HG03342 (cell line): ENCODE measurements around the gene RWDD3.
A peak's percentile ranks its signal among the peaks of the same experiment; 100 is the strongest.

Experiments
- ATAC-seq: cut with Tn5 transposase; IDR thresholded peaks from one replicate; pipeline ENCODE4 v1.9.1; 2021; ENCODE audit warnings: mild to moderate bottlenecking, moderate library complexity; ENCODE audit not compliant: unreplicated experiment

Gene RWDD3

GRCh38 chr1:95229706-95230105 lies 4.3 kb upstream of the RWDD3 start:
- ATAC-seq, result no peak

DNA sequence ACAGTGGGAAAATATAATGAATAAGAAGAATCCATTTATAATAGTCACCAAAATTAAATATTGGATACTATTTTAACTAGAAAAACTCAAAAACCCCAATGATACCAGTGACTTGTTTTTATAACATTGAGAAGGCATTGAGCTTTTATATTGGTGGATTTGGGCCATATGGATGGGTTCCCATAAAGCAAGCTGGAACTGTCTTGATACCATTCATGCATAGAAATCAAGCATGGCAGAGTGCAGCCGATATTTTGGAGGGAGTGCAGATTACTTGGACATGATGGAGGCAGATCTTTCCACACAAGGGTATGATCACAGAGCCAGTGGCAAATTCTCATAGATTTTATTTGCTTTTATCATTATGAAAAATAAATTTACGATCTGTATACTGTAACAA lies 3.8 kb upstream of the RWDD3 start:
- no peak for ATAC-seq

DNA sequence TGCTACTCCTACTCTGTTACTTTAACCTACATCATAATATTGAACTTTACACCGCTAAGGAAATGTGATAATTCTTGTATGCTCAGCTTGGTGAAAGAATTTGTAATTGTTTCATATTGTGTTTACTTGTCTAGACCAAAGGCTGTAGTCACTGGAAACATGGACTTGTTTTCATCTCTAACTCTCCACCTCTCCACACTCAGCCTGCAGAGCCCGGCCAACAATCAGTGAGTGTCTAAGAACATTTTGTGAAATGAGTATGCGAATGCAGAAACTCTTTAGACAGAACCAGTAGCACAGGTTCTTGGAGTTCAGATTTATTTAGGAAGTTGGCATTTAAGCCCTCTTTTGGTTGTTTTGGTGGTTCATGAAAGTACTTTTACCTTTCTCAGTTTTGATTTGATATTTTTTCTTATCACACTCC lies 3.2 kb upstream of the RWDD3 start:
- ATAC-seq, result no peak

GRCh38 chr1:95232646-95233318 lies 1.2 kb upstream of the RWDD3 start:
- ATAC-seq, result no peak

DNA sequence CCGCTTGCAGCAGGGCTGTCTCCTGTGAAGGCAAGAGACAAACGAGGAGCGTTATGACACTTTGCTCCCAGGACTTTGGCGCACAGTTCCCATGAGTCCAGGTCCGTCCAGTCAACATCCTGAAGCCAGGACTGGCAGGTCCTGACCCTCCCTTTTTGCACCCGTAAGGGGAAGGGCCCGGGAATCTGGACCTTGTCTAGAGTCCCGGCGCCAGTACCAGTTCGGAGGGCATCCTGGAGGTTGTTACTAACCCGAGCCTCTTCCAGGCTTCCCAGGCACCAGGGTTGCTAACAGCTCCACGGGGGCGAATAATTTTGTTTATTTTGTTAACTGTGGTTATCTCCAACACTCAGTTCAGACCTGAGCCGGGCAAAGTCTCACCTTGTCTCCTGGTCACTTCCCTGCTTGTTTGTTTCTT lies 682 bp upstream of the RWDD3 start:
- no peak for ATAC-seq

GRCh38 chr1:95236784-95237575 lies 3.0 kb downstream of the RWDD3 start:
- no peak for ATAC-seq

DNA sequence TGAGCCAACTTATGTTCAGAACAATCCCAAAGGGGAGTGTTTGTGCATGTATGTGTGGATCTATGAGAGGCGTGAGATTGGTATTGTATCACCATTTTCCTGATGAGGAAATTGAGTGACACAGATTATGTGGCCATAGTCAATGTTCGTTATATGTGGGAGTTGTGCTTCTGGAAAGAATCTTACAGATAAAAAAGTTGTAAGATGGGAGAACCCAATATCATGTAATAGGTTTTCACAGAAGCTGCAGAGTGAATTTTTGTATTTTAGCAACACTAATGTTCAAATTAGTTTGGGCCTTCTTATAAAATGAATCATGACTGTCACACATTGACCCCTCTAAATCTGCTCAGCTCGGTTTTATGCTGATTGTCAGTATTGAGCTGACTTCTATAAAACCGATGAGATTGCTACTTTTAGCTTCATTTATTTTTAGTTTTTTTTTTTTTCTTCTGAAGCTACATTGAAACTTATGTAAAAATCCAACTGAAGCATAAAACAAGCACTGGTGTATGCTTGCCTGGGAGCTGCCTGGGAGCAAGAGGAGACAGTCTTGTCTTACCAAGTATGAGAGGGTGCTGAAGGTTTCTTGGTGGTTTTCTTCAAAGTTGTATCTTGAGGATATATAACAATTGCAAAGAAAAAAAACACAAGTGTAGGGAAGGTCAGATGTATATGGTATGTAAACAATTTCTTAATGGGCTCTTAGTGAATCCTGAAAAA lies 4.1 kb downstream of the RWDD3 start:
- ATAC-seq, result no peak

DNA sequence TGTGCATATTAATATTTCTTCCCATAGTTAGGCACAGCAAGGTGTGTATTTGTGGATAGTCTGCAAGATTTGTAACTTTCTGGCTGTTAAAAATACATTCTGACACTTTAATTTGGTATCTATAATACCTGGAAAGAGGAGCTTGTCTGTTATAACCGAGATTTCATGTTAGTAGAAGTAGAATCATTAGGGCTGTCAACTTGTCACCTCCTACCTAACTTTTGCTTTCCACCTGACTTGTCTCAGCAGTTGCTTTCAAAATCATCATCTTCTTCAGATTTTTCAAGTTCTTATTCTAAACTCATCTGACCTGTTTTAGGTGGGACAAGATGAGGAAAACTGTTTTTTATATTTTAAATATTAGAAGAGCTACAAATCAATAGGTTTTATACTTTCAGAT lies 11.0 kb downstream of the RWDD3 start:
- no peak for ATAC-seq

GRCh38 chr1:95246511-95246910 lies 12.5 kb downstream of the RWDD3 start:
- no peak for ATAC-seq

DNA sequence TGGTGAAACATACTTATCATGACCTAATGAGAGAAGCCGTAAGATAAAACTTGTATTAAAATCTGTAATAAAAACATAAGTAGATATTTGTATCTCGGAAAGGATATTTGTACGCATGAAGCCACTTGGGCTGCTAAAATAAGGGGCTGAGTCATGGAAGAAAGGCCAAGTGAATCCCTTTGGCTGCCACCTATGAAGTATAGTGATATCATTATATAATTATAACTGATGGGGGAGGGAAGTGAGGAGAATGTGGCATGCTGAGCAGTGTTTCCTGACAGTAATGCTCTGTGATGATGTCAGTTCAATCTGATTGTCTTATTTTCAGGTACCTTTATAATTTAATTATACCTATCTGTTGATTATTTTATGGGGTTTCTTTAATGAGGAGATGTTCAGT lies 13.6 kb downstream of the RWDD3 start:
- ATAC-seq, result no peak

DNA sequence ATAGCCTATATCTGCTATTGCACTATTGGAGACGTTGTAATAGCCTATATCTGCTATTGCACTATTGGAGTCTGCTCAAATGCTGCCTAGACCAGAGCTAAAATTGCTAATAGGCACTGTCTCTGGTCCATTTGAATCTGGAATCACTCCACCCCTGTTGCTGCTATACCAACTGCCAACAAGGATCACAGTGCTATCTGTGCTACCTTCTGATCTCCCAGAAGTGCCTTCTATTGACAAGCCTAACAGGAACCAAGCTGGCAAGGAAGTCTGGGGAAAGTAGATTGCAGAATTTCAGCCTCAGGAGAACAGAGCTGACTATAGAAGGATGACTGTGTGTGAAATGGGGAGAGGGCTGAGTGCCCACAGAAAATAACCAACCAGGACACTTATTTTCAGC lies 15.9 kb downstream of the RWDD3 start:
- ATAC-seq, result no peak

DNA sequence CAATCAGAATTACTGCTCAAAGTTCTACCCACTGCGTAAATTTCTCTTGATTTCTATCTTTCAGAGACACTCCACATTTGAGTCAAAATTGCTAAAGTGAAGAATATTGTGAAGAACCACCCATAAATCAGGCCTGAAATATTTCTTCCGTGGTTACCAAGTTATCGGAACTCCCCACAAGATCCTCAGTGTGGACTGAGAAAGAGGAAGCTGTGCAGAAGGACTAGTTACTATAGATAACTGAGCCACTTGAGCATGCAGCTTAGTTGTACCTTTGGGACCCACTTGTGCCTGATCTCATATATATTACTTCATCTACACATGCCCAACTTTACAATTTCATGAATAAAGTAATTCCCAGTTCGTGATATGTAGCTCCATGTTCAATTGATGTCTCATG lies 18.4 kb downstream of the RWDD3 start:
- no peak for ATAC-seq

DNA sequence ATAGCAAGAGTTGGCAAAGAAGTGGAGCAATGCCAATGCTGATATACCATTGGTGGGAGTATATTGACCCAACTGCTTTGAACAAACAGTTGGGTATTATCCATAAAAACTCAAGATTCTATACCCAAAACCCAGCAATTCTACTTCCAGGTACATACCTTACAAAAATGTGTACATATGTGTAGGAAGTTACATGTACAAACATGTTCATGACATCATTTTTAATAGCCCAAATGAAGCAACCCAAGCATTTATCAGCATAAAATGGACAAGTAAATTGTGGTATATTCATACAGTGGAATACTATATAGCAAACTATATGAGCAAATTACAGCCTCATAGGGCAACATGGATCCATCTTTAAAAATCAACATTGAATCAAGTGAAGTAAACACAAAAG lies 20.9 kb downstream of the RWDD3 start:
- ATAC-seq, result no peak

- ATAC-seq, result no peak
Observed at GRCh38 chr1:95255826-95256225, 21.8 kb downstream of the RWDD3 start.

GRCh38 chr1:95257758-95258157 lies 23.7 kb downstream of the RWDD3 start:
- ATAC-seq, result no peak

DNA sequence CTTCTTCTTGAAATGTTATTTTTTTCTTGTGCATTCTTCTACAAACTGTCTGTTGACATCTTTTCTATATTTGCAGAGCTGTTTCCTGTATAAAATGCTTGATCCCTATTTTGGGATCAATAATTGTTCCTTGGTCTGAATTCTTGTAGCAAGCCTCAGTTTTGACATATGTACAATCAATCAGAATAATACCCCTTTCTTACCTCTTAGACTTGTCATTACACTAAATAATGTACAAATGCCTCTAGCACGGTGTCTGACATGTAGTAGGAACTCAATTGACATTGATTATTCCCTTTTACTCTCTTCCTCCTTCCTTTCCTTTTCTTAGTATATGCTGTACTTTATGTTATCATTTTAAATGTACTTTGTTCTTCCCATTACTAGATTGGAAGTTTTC lies 25.2 kb downstream of the RWDD3 start:
- no peak for ATAC-seq

DNA sequence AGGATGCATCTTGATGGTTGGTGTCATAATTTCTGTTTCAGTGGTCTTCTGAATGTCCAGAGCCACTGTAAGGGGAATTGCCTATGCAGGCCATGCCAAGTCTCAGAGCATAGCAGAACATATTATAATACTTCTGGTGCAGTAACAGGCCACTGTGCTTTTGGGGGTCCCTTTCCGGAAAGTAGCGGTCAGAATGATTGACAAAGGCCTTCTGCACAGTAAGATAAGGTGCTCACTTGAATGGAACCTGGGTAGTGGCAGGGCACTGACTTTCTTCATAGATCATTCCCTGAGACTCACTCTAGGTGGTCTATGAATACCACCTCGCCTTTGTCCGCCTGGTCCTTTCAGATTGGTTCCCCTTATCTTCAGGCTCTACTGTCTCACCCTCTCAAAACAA lies 28.9 kb downstream of the RWDD3 start:
- ATAC-seq, result no peak

DNA sequence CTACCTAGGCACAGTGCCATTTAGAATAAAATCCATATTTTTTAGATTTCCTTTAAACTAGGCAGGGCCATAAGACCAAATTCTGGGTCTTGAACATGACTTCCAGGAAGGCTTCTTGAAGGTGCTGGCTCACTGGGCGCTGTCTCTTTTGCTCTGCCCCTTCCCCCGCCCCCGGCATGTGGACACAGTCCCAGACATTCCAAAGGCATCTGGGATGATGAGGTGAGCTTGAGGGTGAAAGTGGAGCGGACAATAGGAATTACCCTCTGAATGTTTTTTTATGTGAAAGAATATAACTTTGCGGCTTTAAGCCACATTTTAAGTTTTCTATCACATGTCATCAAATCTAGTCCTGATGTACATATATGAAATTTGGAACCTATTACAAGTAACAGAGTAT lies 29.4 kb downstream of the RWDD3 start:
- no peak for ATAC-seq

- ATAC-seq, result no peak
Observed at GRCh38 chr1:95265106-95265505, 31.1 kb downstream of the RWDD3 start.

DNA sequence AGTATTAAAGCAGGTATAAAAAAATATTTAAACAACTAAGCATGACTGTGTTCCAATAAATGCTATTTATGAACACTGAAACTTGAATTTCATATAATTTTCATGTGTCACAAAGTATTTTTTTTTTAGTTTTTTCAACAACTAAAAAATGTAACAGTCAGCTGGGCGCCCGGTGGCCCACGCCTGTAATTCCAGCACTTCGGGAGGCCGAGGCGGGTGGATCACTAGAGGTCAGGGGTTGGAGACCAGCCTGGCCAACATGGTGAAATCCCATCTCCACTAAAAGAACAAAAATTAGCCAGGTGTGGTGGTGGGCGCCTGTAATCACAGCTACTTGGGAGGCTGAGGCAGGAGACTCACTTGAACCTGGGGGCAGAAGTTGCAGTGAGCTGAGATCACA lies 42.4 kb downstream of the RWDD3 start:
- no peak for ATAC-seq

GRCh38 chr1:95278173-95279006 lies 44.4 kb downstream of the RWDD3 start:
- ATAC-seq, result peak; percentile 90
